SK-N-SH treated with all-trans-retinoic acid at 6 μM for 48 hours (cell line): ENCODE data around the gene NUP98.

Experiments
- ATAC-seq: fragments of 200-7000 bp; cut with Tn5 transposase; 3 replicates; pipeline ENCODE4 v1.9.1; 2020; ENCODE audit warnings: mild to moderate bottlenecking, moderate library complexity
- ARNTL ChIP-seq: fragments of 450-650 bp; formaldehyde crosslinking; IDR thresholded peaks from 2 replicates; pipeline ENCODE4 v1.5.0; 2020; ENCODE audit warnings: low read depth, mild to moderate bottlenecking, moderate library complexity, borderline replicate concordance
- BACH2 ChIP-seq: fragments of 250-450 bp; sonication (Bioruptor Pico); IDR thresholded peaks from 2 replicates; pipeline ENCODE4 v1.9.0; 2021; ENCODE audit warnings: mild to moderate bottlenecking, borderline replicate concordance
- CSDC2 ChIP-seq: fragments of 250-450 bp; sonication (Bioruptor Pico); IDR thresholded peaks from 2 replicates; pipeline ENCODE4 v1.5.0; 2020; ENCODE audit warnings: mild to moderate bottlenecking, moderate library complexity
- ESRRG ChIP-seq: fragments of 250-450 bp; sonication (Bioruptor Pico); IDR thresholded peaks from 2 replicates; pipeline ENCODE4 v1.6.1; 2021; ENCODE audit warnings: mild to moderate bottlenecking
- GLIS3 ChIP-seq: fragments of 250-450 bp; sonication (Bioruptor Pico); IDR thresholded peaks from 2 replicates; pipeline ENCODE4 v1.5.0; 2020; ENCODE audit warnings: mild to moderate bottlenecking, moderate library complexity
- ISL1 ChIP-seq: fragments of 250-450 bp; sonication (Bioruptor Pico); IDR thresholded peaks from 2 replicates; pipeline ENCODE4 v2.1.2; 2022; ENCODE audit warnings: mild to moderate bottlenecking, moderate library complexity
- PATZ1 ChIP-seq: fragments of 250-450 bp; sonication (Bioruptor Pico); IDR thresholded peaks from 2 replicates; pipeline ENCODE4 v1.8.0; 2020; ENCODE audit warnings: mild to moderate bottlenecking, moderate library complexity, borderline replicate concordance
- PPARA ChIP-seq: fragments of 250-450 bp; sonication (Bioruptor Pico); IDR thresholded peaks from 2 replicates; pipeline ENCODE4 v1.5.0; 2020; ENCODE audit warnings: mild to moderate bottlenecking, borderline replicate concordance
- RARB ChIP-seq: fragments of 250-450 bp; sonication (Bioruptor Pico); IDR thresholded peaks from 2 replicates; pipeline ENCODE4 v1.8.0; 2021; ENCODE audit warnings: mild to moderate bottlenecking, moderate library complexity
- SNAI2 ChIP-seq: fragments of 250-450 bp; sonication (Bioruptor Pico); IDR thresholded peaks from 2 replicates; pipeline ENCODE4 v1.5.0; 2020; ENCODE audit warnings: mild to moderate bottlenecking, moderate library complexity
- TCF4 ChIP-seq: fragments of 250-450 bp; sonication (Bioruptor Pico); IDR thresholded peaks from 2 replicates; pipeline ENCODE4 v1.8.0; 2021; ENCODE audit warnings: mild to moderate bottlenecking, moderate library complexity, borderline replicate concordance
- TOX ChIP-seq: fragments of 250-450 bp; sonication (Bioruptor Pico); IDR thresholded peaks from 2 replicates; pipeline ENCODE4 v1.8.0; 2021; ENCODE audit warnings: mild to moderate bottlenecking, moderate library complexity, borderline replicate concordance
- TSHZ2 ChIP-seq: fragments of 250-450 bp; sonication (Bioruptor Pico); IDR thresholded peaks from 2 replicates; pipeline ENCODE4 v1.5.0; 2020; ENCODE audit warnings: mild to moderate bottlenecking, moderate library complexity
- ZC3H10 ChIP-seq: fragments of 250-450 bp; sonication (Bioruptor Pico); IDR thresholded peaks from 2 replicates; pipeline ENCODE4 v1.5.1; 2021; ENCODE audit warnings: mild to moderate bottlenecking, moderate library complexity
- ZFP3 ChIP-seq: fragments of 250-450 bp; sonication (Bioruptor Pico); IDR thresholded peaks from 2 replicates; pipeline ENCODE4 v1.5.0; 2020; ENCODE audit warnings: mild to moderate bottlenecking, moderate library complexity
- ZNF70 ChIP-seq: fragments of 450-650 bp; formaldehyde crosslinking; IDR thresholded peaks from 2 replicates; pipeline ENCODE4 v1.5.0; 2020; ENCODE audit warnings: mild to moderate bottlenecking, moderate library complexity
- ZNF8 ChIP-seq: fragments of 450-650 bp; formaldehyde crosslinking; IDR thresholded peaks from 2 replicates; pipeline ENCODE4 v1.5.0; 2020; ENCODE audit warnings: mild to moderate bottlenecking, moderate library complexity
- TF ChIP-seq, protein P1 (sequence below): fragments of 250-450 bp; sonication (Bioruptor Pico); IDR thresholded peaks from 2 replicates; pipeline ENCODE4 v1.5.1; 2021; ENCODE audit warnings: mild to moderate bottlenecking, moderate library complexity
- TF ChIP-seq, protein P2 (sequence below): fragments of 250-450 bp; sonication (Bioruptor Pico); IDR thresholded peaks from 2 replicates; pipeline ENCODE4 v1.5.1; 2020; ENCODE audit warnings: low read depth, mild to moderate bottlenecking, moderate library complexity

NUP98 gene

DNA sequence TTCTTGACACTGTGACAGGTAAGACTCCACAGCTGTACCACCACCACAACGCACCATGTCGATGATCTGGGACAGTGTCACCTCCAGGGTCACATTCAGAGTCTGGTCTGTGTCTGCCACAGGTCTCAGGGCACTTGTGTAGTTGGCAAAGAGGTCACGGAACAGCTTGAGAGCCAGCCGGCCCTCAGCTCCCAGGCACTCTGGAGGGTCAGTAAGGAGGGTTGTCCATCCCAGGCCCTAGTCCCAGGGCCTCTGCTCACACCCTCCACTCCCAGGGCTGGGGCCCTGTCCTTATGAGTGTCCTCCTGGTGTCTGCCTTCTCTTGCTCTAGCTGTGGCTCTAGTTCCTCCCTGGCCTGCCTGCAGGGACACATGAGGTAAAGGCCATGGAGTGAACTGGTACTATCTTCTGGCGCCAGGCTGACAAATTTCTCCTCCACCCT lies 127.6 kb downstream of the NUP98 start:
- no peak; the same call in 2 of the 3 replicates for ATAC-seq

DNA sequence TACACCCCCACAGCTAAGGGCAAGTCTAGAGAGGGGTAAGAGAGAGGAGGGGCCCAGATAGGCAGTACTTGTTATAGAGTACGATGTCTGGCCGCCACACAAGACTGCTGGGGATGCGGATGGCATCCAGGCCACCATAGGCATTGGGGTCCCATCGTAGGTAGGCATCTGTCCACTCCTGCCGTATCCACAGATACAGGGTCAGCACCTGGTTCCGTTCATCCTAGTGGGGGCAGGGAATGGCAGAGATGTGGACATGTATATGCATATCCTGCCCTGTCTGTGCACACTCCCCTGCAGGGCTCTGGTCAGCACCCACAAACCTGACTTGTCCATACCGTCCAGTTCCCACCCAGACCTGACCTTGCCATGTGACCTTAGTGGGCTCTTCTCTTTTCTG lies 128.2 kb downstream of the NUP98 start:
- ATAC-seq, result no peak; the same call in 2 of the 3 replicates
- TF ChIP-seq ARNTL (CRISPR knock-in tag) (no peak), SNAI2 (no peak), PPARA (no peak)
- TF ChIP-seq, protein P1, sequence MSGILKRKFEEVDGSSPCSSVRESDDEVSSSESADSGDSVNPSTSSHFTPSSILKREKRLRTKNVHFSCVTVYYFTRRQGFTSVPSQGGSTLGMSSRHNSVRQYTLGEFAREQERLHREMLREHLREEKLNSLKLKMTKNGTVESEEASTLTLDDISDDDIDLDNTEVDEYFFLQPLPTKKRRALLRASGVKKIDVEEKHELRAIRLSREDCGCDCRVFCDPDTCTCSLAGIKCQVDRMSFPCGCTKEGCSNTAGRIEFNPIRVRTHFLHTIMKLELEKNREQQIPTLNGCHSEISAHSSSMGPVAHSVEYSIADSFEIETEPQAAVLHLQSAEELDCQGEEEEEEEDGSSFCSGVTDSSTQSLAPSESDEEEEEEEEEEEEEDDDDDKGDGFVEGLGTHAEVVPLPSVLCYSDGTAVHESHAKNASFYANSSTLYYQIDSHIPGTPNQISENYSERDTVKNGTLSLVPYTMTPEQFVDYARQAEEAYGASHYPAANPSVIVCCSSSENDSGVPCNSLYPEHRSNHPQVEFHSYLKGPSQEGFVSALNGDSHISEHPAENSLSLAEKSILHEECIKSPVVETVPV, result no peak

More for the DNA sequence above, 127.6 kb downstream of the NUP98 start:
- TF ChIP-seq ZFP3 (CRISPR knock-in tag) (no peak), ZNF8 (CRISPR knock-in tag) (no peak), ZNF70 (CRISPR knock-in tag) (no peak), ISL1 (CRISPR knock-in tag) (no peak), PATZ1 (CRISPR knock-in tag) (no peak), TOX (CRISPR knock-in tag) (no peak), RARB (CRISPR knock-in tag) (no peak), CSDC2 (CRISPR knock-in tag) (no peak), PPARA (no peak), BACH2 (no peak)
- TF ChIP-seq, protein P2, sequence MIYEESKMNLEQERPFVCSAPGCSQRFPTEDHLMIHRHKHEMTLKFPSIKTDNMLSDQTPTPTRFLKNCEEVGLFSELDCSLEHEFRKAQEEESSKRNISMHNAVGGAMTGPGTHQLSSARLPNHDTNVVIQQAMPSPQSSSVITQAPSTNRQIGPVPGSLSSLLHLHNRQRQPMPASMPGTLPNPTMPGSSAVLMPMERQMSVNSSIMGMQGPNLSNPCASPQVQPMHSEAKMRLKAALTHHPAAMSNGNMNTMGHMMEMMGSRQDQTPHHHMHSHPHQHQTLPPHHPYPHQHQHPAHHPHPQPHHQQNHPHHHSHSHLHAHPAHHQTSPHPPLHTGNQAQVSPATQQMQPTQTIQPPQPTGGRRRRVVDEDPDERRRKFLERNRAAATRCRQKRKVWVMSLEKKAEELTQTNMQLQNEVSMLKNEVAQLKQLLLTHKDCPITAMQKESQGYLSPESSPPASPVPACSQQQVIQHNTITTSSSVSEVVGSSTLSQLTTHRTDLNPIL (CRISPR knock-in tag), result no peak
- TF ChIP-seq, protein P1, result no peak

GRCh38 chr11:3667149-3668035 lies 130.0 kb downstream of the NUP98 start:
- no peak for ATAC-seq
- TF ChIP-seq PPARA (no peak), GLIS3 (CRISPR knock-in tag) (no peak), TOX (CRISPR knock-in tag) (no peak), ZFP3 (CRISPR knock-in tag) (no peak), RARB (CRISPR knock-in tag) (no peak), ZNF70 (CRISPR knock-in tag) (no peak), CSDC2 (CRISPR knock-in tag) (no peak), ZNF8 (CRISPR knock-in tag) (no peak), ISL1 (CRISPR knock-in tag) (no peak)
- TF ChIP-seq, protein P1, result no peak

- ATAC-seq, result no peak
- no peak for TF ChIP-seq ZNF8 (CRISPR knock-in tag)
- TF ChIP-seq TCF4 (CRISPR knock-in tag), result no peak
- no peak for TF ChIP-seq TOX (CRISPR knock-in tag)
- TF ChIP-seq ARNTL (CRISPR knock-in tag), result no peak
- TF ChIP-seq TSHZ2, result no peak
- no peak for TF ChIP-seq ESRRG (CRISPR knock-in tag)
- TF ChIP-seq PATZ1 (CRISPR knock-in tag), result no peak
- TF ChIP-seq GLIS3 (CRISPR knock-in tag), result no peak
- TF ChIP-seq PPARA, result no peak
- no peak for TF ChIP-seq ISL1 (CRISPR knock-in tag)
- TF ChIP-seq ZC3H10 (CRISPR knock-in tag), result no peak
- no peak for TF ChIP-seq RARB (CRISPR knock-in tag)
Measured at GRCh38 chr11:3666023-3666530, 131.3 kb downstream of the NUP98 start.
